Neural progenitor cell (in vitro differentiated cells): ENCODE data around the gene NDUFS6.

ENCODE experiments used
- EZH2 ChIP-seq: fragments of 200-600 bp; sonication (generic); IDR thresholded peaks from 2 replicates; pipeline ENCODE4 v1.6.1; 2017; ENCODE audit warnings: antibody characterized with exemption, mild to moderate bottlenecking, moderate library complexity
- TF ChIP-seq, protein P1 (sequence below): fragments of 200-600 bp; sonication (generic); IDR thresholded peaks from 2 replicates; pipeline ENCODE4 v1.5.1; 2017; ENCODE audit warnings: antibody characterized with exemption, mild to moderate bottlenecking

DNA sequence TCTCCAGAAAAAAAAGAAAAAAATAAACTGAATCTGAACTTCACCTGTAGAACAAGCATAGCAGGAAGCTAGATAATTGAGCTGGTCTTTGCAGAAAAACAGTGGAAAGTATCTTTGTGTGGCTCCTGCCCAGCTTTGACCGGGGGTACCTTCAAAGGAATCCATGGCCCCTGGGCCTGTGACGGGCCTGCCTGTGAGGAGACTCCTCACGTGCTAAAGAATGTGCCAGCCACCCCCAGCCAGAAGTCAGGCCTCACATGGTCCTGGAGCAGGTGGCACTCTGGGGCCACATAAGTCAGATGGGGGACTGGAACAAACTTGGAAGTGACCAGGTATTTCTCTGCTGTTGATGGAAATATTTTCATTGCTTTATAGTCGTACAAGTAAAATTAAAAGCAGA lies 4.1 kb downstream of the NDUFS6 start:
- TF ChIP-seq, protein P1, sequence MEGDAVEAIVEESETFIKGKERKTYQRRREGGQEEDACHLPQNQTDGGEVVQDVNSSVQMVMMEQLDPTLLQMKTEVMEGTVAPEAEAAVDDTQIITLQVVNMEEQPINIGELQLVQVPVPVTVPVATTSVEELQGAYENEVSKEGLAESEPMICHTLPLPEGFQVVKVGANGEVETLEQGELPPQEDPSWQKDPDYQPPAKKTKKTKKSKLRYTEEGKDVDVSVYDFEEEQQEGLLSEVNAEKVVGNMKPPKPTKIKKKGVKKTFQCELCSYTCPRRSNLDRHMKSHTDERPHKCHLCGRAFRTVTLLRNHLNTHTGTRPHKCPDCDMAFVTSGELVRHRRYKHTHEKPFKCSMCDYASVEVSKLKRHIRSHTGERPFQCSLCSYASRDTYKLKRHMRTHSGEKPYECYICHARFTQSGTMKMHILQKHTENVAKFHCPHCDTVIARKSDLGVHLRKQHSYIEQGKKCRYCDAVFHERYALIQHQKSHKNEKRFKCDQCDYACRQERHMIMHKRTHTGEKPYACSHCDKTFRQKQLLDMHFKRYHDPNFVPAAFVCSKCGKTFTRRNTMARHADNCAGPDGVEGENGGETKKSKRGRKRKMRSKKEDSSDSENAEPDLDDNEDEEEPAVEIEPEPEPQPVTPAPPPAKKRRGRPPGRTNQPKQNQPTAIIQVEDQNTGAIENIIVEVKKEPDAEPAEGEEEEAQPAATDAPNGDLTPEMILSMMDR = no peak
- TF ChIP-seq EZH2 = no peak
